MG63 (cell line): Measurements from ENCODE around the gene BLOC1S2. TPM values are rescaled to one million over a fixed set of nuclear protein-coding genes. Genes with fewer than 3 reads are reported as not detected.
"Not testable (repeated sequence)": the region's sequence is repeated elsewhere in the genome, so short reads cannot be mapped to it uniquely, and the experiment has no call there.

Experiments
- DNase-seq: peaks from one replicate; pipeline ENCODE4 v3.0.0-alpha.2; 2020
- H3K27me3 ChIP-seq: fragments of 250-450 bp; sonication (Bioruptor Pico); 2 replicates; pipeline ENCODE4 v1.5.1; 2020; ENCODE audit warnings: mild to moderate bottlenecking, moderate library complexity
- H3K36me3 ChIP-seq: fragments of 250-450 bp; sonication (Bioruptor Pico); 2 replicates; pipeline ENCODE4 v1.5.1; 2020; ENCODE audit warnings: mild to moderate bottlenecking, moderate library complexity
- H3K4me3 ChIP-seq: fragments of 250-450 bp; sonication (Bioruptor Pico); 2 replicates; pipeline ENCODE4 v1.5.1; 2020; ENCODE audit warnings: mild to moderate bottlenecking, moderate library complexity
- H3K9me3 ChIP-seq: fragments of 250-450 bp; sonication (Bioruptor Pico); 2 replicates; pipeline ENCODE4 v1.5.1; 2020; ENCODE audit warnings: mild to moderate bottlenecking, moderate library complexity
- total RNA-seq: library from RNA; depleted of rRNA; stranded (reverse); fragments of >200 nt; shearing (Covaris generic); gene quantifications from 2 replicates; pipeline ENCODE4 v1.2.3, GENCODE V29; 2014; ENCODE audit warnings: low replicate concordance

BLOC1S2 gene
- total RNA-seq, 1 experiment from 2014 or later = 43.0 TPM

DNA sequence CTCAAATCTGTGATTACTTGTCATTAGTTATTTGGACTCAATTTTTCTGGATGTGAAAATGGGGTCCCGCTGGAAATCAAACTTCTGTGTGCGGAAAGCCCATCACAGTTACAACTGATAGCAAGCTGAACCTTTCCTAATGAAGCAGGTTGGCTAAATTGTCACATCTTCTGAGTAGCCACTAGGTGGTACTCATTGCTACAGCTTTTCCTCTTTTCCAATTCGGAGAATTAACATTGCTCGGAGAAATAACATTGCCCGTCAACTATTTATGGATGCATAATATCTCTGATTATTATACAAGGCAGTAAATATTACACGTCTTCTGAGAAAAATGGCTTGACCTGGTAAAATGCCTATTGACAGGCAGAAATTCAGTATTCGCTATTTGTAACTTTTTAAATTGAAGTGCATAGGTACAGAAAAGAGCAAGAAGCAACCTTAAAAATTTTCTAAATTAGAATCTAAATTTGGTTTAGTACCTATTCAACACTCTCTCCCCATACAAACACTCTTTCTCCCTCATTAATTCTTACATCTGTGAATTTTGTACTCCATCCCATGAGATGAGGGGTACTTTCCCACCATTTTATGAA, 17.3 kb upstream of the BLOC1S2 start:
- Histone ChIP-seq H3K4me3 (no peak overlapping the region), H3K9me3 (no peaks in the 10 kb centered on the region), H3K36me3 (no peaks in the 10 kb centered on the region), H3K27me3 (peaks cover 23% of the 10 kb centered on the region)
- no peak for DNase-seq

DNA sequence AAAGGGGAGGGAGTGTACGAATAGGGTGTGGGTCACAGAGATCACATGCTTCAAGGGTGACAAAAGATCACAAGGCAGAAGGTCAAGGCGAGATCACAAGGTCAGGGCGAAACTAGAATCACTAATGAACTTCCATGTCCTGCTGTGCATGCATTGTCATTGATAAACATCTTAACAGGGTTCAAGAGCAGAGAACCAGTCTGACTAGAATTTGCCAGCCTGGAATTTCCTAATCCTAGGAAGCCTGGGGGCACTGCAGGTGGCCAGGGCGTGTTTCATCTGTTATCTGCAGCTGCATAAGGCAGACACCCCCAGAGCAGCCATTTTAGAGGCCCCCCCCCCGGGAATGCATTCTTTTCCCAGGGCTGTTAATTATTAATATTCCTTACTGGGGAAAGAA, 14.6 kb upstream of the BLOC1S2 start:
- not testable (repeated sequence) for H3K36me3 ChIP-seq, DNase-seq, H3K4me3 ChIP-seq, H3K9me3 ChIP-seq
- H3K27me3 ChIP-seq = peaks cover 36% of the 10 kb centered on the region

DNA sequence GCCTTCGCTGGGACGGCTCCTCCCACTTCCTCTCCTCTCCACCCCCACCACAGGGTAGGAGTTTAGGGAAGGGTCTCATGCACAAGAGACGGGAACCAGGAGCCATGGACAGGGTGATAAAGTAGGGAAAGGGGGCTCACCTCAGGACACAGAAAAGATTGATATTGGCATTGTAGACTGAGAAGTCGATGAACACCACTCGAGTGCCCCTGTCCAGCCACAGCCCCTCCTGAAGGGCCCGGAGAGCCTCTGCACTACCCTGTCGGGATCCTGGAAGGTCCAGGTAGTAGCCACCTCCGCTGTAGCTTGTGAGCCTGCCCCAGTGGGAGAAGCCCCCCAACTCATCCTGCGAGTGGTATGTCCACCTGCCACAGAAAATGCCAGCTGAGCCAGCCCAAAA, 10.8 kb upstream of the BLOC1S2 start:
- Histone ChIP-seq H3K36me3 (no peaks in the 10 kb centered on the region), H3K27me3 (peaks cover 13% of the 10 kb centered on the region; the same call in 1 of the 2 replicates), H3K4me3 (no peak overlapping the region), H3K9me3 (no peaks in the 10 kb centered on the region)
- no peak for DNase-seq

DNA sequence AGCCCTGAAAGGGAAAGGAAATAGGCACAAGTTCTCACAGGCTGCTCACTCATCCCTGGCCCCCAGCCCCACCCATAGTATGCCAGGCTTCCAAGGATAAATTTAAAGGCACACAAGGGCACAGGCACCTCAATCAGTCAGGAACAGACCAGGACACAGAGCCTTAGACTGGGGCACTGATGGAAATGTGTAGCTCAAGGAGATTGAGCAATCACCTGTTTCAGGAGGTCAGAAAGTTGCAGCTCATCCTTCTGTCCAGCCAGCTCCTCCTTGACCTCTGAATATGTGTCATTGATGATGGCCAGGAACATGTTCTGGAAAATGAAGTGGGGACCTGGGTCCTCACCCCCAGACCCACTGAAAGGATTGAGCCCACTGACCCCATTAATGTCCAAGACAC, 6.6 kb upstream of the BLOC1S2 start:
- no peak for DNase-seq
- Histone ChIP-seq H3K36me3 (no peaks in the 10 kb centered on the region), H3K4me3 (no peak overlapping the region), H3K27me3 (peaks cover 10% of the 10 kb centered on the region; the same call in 1 of the 2 replicates), H3K9me3 (no peaks in the 10 kb centered on the region)

DNA sequence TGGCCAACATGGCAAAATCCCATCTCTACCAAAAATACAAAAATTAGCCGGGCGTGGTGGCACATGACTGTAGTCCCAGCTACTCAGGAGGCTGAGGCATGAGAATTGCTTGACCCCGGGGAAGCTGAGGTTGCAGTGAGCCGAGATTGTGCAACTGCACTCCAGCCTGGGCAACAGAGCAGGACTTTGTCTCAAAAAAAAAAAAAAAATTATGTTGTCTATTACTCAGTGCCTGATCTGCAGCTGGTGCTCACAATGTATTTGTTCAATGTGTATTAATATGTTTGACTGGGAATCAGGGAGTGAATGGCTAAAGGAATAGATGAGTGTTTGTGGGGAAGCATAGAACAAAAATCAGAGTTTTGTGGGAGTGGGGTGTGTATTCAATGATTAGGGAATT, 5.8 kb upstream of the BLOC1S2 start:
- not testable (repeated sequence) for H3K36me3 ChIP-seq, DNase-seq

DNA sequence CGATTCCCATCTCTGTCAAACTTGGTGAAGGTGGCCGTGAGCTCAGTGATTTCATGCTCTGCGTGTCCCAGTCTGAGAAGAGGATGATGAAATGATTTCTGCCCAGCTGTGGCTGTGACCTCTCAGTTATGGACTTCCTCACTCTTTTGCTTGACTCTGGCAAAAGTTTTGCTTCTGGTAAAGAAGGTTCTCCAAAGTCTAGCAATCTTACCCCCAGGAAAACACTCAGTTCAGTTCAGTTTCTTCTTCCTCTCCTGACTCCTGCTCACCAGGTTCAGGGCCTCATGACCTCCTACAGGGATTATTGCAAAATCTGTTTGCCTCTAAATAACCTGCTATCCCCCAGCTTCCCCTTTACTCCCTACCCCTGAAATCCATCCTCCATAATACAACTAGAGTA, 4.9 kb upstream of the BLOC1S2 start:
- Histone ChIP-seq H3K4me3 (no peak overlapping the region), H3K36me3 (no peaks in the 10 kb centered on the region), H3K9me3 (no peaks in the 10 kb centered on the region), H3K27me3 (no peaks in the 10 kb centered on the region)
- no peak for DNase-seq

More for the DNA sequence above, 5.8 kb upstream of the BLOC1S2 start:
- not testable (repeated sequence) for H3K4me3 ChIP-seq, H3K27me3 ChIP-seq, H3K9me3 ChIP-seq

DNA sequence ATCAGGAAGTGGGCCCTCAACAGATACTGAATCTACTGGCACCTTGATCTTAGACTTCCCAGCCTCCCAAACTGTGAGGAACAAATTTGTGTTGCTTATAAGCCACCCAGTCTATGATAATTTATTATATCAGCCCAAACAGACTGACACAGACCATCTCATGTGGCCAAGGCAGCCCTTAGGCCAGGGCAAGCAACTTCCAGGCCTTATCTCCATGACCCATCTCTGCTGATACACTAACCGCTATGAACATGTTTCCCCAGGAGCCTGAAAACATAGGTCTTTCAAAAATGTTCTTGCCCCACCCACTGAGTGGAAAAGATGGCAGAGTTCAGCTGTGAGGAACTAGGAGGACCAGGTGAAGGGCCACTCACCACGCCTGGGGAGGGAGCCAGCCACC, 3.2 kb upstream of the BLOC1S2 start:
- Histone ChIP-seq H3K36me3 (no peaks in the 10 kb centered on the region), H3K9me3 (no peaks in the 10 kb centered on the region), H3K4me3 (no peak overlapping the region), H3K27me3 (no peaks in the 10 kb centered on the region)
- no peak for DNase-seq

DNA sequence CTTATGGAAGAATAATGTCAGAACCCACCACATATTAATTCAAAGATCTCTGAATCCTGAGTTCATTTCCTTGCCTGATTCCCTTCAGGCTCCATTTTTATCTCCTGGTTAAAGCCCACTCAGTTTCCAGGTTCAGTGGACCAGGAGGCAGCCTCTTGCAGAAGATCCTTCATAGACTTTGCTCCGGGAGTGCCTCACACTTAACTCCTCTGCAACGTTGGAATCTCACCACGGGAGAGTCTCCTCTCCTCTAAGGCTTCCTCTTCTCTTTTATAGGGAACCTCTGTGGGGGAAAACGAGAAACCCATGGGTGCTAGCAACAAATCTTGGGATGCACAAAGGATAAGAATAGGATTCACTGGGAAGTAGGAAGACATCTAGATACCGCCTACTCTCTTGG, 1.7 kb upstream of the BLOC1S2 start:
- Histone ChIP-seq H3K36me3 (peaks cover 12% of the 10 kb centered on the region), H3K27me3 (no peaks in the 10 kb centered on the region), H3K4me3 (no peak overlapping the region), H3K9me3 (no peaks in the 10 kb centered on the region)
- no peak for DNase-seq

DNA sequence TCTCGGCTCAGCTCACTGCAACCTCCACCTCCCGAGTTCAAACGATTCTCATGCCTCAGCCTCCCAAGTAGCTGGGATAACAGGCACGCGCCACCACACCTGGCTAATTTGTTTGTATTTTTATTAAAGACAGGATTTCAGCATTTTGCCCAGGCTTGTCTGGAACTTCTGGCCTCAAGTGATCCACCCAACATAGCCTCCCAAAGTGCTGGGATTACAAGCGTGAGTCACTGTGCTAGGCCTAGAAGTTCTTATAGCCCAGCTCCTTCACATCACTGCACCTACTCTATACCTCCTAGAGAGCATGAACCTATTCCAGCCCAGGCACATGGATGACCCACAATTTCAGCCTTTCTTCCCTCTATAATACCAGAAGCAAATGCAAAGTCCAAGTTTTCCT, 1.3 kb upstream of the BLOC1S2 start:
- Histone ChIP-seq H3K9me3 (no peaks in the 10 kb centered on the region), H3K27me3 (no peaks in the 10 kb centered on the region)

DNA sequence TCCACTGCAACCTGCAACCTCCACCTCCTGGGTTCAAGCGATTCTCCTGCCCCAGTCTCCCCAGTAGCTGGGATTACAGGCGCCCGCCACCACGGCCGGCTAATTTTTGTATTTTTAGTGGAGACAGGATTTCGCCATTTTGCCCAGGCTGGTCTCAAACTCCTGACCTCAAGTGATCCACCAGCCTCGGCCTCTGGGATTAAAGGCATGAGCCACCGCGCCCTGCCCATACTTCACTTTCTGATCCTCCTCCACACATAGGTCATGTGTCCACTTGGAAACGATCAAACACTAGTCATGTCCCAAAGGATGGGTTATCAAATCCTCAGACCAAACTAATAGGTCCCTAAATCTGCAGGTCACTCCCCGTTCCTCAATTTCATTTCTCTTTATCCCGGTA, 1.2 kb downstream of the BLOC1S2 start:
- Histone ChIP-seq H3K36me3 (peaks cover 22% of the 10 kb centered on the region), H3K4me3 (peak overlapping the region; percentile 92)
- H3K9me3 ChIP-seq, H3K27me3 ChIP-seq, DNase-seq: not testable (repeated sequence)

More for the DNA sequence above, 1.3 kb upstream of the BLOC1S2 start:
- DNase-seq = no peak
- Histone ChIP-seq H3K4me3 (no peak overlapping the region), H3K36me3 (peaks cover 17% of the 10 kb centered on the region)

DNA sequence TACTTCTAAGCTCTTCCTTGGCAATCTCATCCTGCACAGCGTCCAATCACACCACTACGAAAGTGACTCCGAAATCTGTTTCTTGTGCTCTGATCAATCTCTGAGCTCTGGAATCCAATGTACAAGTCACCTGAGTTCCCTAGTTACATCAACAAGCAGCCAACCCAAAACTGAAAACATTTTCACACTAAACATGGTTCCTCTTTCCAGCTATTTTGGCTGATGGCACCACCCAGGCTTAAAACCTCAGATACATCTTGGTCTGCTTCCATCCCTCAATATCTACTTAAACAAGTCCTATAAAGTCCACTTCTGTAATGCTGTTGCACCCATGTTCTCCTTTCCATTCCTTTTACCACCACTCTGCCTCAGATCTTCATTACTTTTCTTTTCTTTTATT, 3.6 kb downstream of the BLOC1S2 start:
- H3K9me3 ChIP-seq = no peaks in the 10 kb centered on the region
- no peak overlapping the region for H3K4me3 ChIP-seq
- no peaks in the 10 kb centered on the region for H3K27me3 ChIP-seq
- DNase-seq = no peak
- peaks cover 35% of the 10 kb centered on the region for H3K36me3 ChIP-seq

DNA sequence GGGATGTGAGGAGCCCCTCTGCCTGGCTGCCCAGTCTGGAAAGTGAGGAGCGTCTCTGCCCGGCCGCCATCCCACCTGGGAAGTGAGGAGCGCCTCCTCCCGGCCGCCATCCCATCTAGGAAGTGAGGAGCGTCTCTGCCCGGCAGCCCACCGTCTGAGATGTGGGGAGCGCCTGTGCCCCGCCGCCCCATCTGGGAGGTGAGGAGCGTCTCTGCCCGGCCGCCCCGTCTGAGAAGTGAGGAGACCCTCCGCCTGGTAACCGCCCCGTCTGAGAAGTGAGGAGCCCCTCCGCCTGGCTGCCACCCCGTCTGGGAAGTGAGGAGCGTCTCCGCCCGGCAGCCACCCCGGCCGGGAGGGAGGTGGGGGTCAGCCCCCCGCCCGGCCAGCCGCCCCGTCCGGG, 9.5 kb downstream of the BLOC1S2 start:
- not testable (repeated sequence) for H3K27me3 ChIP-seq, DNase-seq, H3K4me3 ChIP-seq, H3K9me3 ChIP-seq
- peaks cover 31% of the 10 kb centered on the region for H3K36me3 ChIP-seq

DNA sequence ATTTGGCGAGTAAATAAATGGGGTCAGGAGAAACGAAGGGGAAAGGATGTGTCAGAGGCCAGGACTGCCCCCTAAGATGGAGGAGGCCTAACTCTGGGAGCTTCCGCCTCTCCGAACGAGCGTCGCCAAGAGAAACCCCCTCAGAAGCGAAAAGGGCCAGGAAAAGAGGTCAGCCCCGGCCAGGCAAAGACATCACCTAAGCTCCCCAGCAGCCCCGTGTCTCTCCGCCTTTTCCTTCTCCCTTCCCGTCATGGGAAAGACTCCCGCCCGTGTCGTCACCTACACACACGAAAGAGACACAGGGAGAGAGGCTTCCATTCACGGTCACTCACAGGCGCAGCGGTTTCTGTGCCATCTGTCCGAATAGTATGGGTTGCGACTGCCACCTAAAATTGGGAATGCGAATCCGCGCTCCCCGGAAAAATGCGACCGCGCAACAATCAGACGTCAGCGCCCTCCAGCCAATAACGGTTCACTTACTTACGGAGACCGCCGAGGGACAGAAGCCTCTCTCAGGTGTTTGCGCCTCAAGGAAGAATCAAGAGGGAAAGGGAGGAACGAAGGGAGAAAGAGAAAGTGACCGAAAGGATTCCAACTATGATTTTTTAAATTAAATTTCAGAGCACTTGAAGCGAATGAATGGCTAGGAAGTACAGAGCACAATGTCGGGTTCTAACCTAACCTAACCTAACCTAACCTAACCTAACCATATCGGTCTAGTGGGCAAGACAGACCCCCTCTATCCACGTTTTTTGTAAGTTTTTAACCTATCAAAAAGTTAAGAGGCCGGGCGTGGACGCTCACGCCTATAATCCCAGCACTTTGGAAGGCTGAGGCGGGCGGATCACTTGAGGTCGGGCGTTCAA, 19.0 kb downstream of the BLOC1S2 start, which contains the start of gene CWF19L1:
Gene CWF19L1, minus strand, starts transcription at position 400 of the 866 bp plus-strand sequence. Its CDS starts 45 bp downstream, at position 355.
- Histone ChIP-seq H3K27me3 (no peaks in the 10 kb centered on the region), H3K36me3 (peaks cover 4% of the 10 kb centered on the region), H3K9me3 (no peaks in the 10 kb centered on the region), H3K4me3 (peak within 1 kb of the TSS; percentile 97)
- peak; percentile 85 for DNase-seq

DNA sequence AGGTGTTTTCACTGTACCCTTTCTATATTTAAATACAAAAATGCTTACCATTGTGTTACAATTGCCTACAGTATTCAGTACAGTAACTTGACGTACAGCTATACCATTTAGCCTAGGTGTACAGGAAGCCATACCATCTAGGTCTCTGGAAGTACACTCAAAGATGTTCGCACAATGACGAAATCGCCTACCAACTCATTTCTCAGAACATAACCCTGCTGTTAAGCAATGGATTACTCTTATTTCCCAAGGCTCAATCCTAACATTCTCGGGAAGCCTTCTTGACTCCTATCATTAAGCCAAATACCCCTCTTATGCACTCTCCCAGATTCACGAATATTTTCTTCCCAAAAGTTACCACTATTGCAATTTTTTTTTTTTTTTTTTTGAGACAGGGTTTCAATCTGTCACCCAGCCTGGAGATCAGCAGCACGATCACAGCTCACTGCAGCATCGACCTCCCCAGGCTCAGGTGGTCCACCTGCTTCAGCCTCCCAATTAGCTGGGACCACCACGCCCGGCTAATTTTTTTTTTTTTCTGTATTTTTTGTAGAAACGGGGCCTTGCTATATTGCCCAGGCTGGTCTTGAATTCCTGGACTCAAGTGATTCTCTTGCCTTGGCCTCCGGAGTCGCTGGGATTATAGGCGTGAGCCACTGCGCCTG, 20.5 kb downstream of the BLOC1S2 start:
- no peaks in the 10 kb centered on the region; the same call in 1 of the 2 replicates for H3K36me3 ChIP-seq
- H3K27me3 ChIP-seq = no peaks in the 10 kb centered on the region
- H3K4me3 ChIP-seq = no peak overlapping the region; the same call in 1 of the 2 replicates
- no peaks in the 10 kb centered on the region for H3K9me3 ChIP-seq
- DNase-seq = no peak

DNA sequence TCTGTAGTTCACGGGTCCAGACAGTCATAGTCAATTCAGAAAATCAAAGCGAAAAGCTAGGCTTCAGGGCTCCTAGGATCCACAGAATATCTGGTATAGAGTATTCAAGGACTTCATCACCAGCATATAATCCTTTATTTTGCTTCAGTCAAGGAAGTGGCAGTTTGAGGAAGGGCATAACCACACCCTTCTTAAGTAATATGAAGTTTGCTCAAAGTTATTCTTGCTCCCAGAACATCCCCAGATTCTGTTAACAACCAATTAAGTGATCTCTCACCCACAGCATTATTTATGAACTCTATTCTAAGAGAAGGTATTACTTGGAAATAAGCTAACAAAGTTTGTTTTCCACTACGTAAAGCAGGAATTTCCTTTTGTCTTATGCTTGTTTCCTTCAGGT, 32.3 kb downstream of the BLOC1S2 start:
- H3K36me3 ChIP-seq = peaks cover 49% of the 10 kb centered on the region
- no peaks in the 10 kb centered on the region for H3K27me3 ChIP-seq
- H3K9me3 ChIP-seq = no peaks in the 10 kb centered on the region
- no peak for DNase-seq
- H3K4me3 ChIP-seq = no peak overlapping the region

DNA sequence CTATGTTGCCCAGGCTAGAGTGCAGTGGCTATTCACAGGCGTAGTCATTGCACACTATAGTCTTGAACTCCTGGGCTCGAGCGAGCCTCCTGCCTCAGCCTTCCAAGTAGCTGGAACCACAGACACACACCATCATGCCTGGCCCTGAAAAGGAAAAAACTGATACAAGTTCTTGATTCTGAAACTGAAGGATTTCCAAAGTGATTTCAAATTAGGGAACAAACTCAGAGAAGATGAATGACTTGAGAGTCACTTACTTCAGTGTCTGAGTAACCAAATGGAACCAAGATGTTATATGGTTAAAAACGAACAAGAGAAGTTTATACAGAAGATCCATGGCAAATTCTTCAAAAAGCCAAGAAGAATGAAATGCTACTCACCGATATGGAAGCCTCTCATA, 33.4 kb downstream of the BLOC1S2 start:
- no peak for DNase-seq
- Histone ChIP-seq H3K27me3 (no peaks in the 10 kb centered on the region), H3K4me3 (no peak overlapping the region), H3K36me3 (peaks cover 43% of the 10 kb centered on the region), H3K9me3 (no peaks in the 10 kb centered on the region)

DNA sequence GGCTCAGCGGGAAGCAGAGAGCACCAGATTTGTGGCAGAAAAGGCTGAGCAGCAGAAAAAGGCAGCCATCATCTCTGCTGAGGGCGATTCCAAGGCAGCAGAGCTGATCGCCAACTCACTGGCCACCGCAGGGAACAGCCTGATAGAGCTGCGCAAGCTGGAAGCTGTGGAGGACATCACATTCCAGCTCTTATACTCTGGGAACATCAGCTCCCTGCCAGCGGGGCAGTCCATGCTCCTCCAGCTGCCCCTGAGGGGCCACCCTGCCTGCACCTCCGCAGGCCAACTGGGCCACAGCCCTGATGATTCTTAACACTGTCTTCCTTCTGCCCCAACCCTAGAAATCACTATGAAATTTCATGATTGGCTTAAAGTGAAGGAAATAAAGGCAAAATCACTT, 37.7 kb downstream of the BLOC1S2 start:
- DNase-seq = no peak
- no peaks in the 10 kb centered on the region for H3K9me3 ChIP-seq
- H3K27me3 ChIP-seq = no peaks in the 10 kb centered on the region
- H3K4me3 ChIP-seq = no peak overlapping the region
- H3K36me3 ChIP-seq = peaks cover 51% of the 10 kb centered on the region
